Measurements from ENCODE around the gene PTPN6. TPM values are rescaled to one million over a fixed set of nuclear protein-coding genes. Genes with fewer than 3 reads are reported as not detected.

Gene PTPN6
- total and polyA plus RNA-seq, 2 of the 13 experiments (the other 11 are each of a cell fraction or from before 2014, with no cell fraction given): 10.5 to 10.6 TPM

- peak; percentile 32; the same call in 1 of the 2 replicates for TF ChIP-seq TAF1 (CRISPR knock-in tag; IDR thresholded peaks at IDR 0.05)
- TF ChIP-seq ZKSCAN5 (CRISPR knock-in tag; IDR thresholded peaks at IDR 0.05): no peak
- TF ChIP-seq ZNF256 (CRISPR knock-in tag; conservative IDR thresholded peaks at IDR 0.05): no peak
- peak; percentile 90 for TF ChIP-seq KDM6A (CRISPR knock-in tag; IDR thresholded peaks at IDR 0.05; ENCODE audit: low read depth)
- no peak for TF ChIP-seq SRSF4 (IDR thresholded peaks at IDR 0.05; ENCODE audit: low read depth, low read length, poor library complexity, severe bottlenecking)
- TF ChIP-seq HMGA1 (CRISPR knock-in tag; conservative IDR thresholded peaks at IDR 0.05): no peak
- TF ChIP-seq ATF5 (CRISPR knock-in tag; IDR thresholded peaks at IDR 0.05; ENCODE audit: low read depth): peak; percentile 75; the same call in 1 of the 2 replicates
- peak; percentile 65; the same call in 1 of the 2 replicates for TF ChIP-seq ATF2 (CRISPR knock-in tag; IDR thresholded peaks at IDR 0.05)
- TF ChIP-seq ZNF160 (CRISPR knock-in tag; IDR thresholded peaks at IDR 0.05): no peak
- no peak for TF ChIP-seq ZBED4 (CRISPR knock-in tag; IDR thresholded peaks at IDR 0.05; ENCODE audit: borderline replicate concordance)
- no peak for TF ChIP-seq KAT8 (CRISPR knock-in tag; IDR thresholded peaks at IDR 0.05)
- no peak for TF ChIP-seq MLXIP (CRISPR knock-in tag; IDR thresholded peaks at IDR 0.05; ENCODE audit: borderline replicate concordance)
- no peak; a peak in 1 of 4 replicates for TF ChIP-seq NR2F1 (CRISPR knock-in tag; IDR thresholded peaks at IDR 0.05)
- TF ChIP-seq HNF1B (CRISPR knock-in tag; IDR thresholded peaks at IDR 0.05): peak; percentile 71; the same call in 1 of the 2 replicates
- TF ChIP-seq NPAS2 (CRISPR knock-in tag; IDR thresholded peaks at IDR 0.05; ENCODE audit: borderline replicate concordance): no peak
- no peak for TF ChIP-seq ESRRA (CRISPR knock-in tag; IDR thresholded peaks at IDR 0.05; ENCODE audit: low read depth)
- TF ChIP-seq RARA (CRISPR knock-in tag; IDR thresholded peaks at IDR 0.05): peak; percentile 43
Observed at GRCh38 chr12:6981152-6982052, 30.2 kb downstream of the PTPN6 start (continued).
